ENCODE data around the gene LRRC63.

LRRC63 gene

GRCh38 chr13:46171739-46172138, 40.0 kb upstream of the LRRC63 start:
- H3K27ac ChIP-seq, result no peak overlapping the region
- no peak for TF ChIP-seq CTCF (conservative IDR thresholded peaks at IDR 0.05; ENCODE audit: low read depth)
- CTCF ChIA-PET, result interaction anchor here (3.6 kb wide), 1 partner anchor 11 kb away, joined by 12 read pairs; no protein-coding TSS in a partner anchor
- no peak for DNase-seq (ENCODE audit: low spot score)
- POLR2A ChIA-PET (ENCODE audit: low non-redundant PET), result no interaction called here

- H3K27ac ChIP-seq, result no peak overlapping the region
- no peak for TF ChIP-seq CTCF (conservative IDR thresholded peaks at IDR 0.05; ENCODE audit: low read depth)
- DNase-seq (ENCODE audit: low spot score), result no peak
- CTCF ChIA-PET, result interaction anchor here (0.8 to 3.6 kb wide), 2 partner anchors 12 to 287 kb away, joined by 3 to 12 read pairs; no protein-coding TSS in a partner anchor
- POLR2A ChIA-PET (ENCODE audit: low non-redundant PET), result no interaction called here
These were observed 39.2 kb upstream of the LRRC63 start for GRCh38 chr13:46172531-46172991.

- ChIA-PET POLR2A (ENCODE audit: low non-redundant PET) (no interaction called here), CTCF (no interaction called here)
- H3K27ac ChIP-seq, result no peak overlapping the region
- DNase-seq (ENCODE audit: low spot score), result no peak
- no peak for TF ChIP-seq CTCF (conservative IDR thresholded peaks at IDR 0.05; ENCODE audit: low read depth)
These were observed 38.1 kb upstream of the LRRC63 start for GRCh38 chr13:46173656-46174055.

GRCh38 chr13:46176756-46177155, 35.0 kb upstream of the LRRC63 start:
- TF ChIP-seq CTCF (conservative IDR thresholded peaks at IDR 0.05; ENCODE audit: low read depth), result no peak
- DNase-seq (ENCODE audit: low spot score), result no peak
- ChIA-PET CTCF (no interaction called here), POLR2A (ENCODE audit: low non-redundant PET) (no interaction called here)
- no peak overlapping the region for H3K27ac ChIP-seq

GRCh38 chr13:46178143-46178542, 33.6 kb upstream of the LRRC63 start:
- no peak for DNase-seq (ENCODE audit: low spot score)
- H3K27ac ChIP-seq, result no peak overlapping the region
- TF ChIP-seq CTCF (conservative IDR thresholded peaks at IDR 0.05; ENCODE audit: low read depth), result no peak
- ChIA-PET POLR2A (ENCODE audit: low non-redundant PET) (no interaction called here), CTCF (no interaction called here)

GRCh38 chr13:46178821-46179220, 32.9 kb upstream of the LRRC63 start:
- DNase-seq (ENCODE audit: low spot score), result no peak
- CTCF ChIA-PET, result interaction anchor here (0.5 to 0.6 kb wide), 3 partner anchors 15 to 742 kb away, joined by 3 read pairs; no protein-coding TSS in a partner anchor
- no peak for TF ChIP-seq CTCF (conservative IDR thresholded peaks at IDR 0.05; ENCODE audit: low read depth)
- POLR2A ChIA-PET (ENCODE audit: low non-redundant PET), result no interaction called here
- no peak overlapping the region for H3K27ac ChIP-seq

All from RWPE1 (cell line).